Spleen (tissue), 7 donors: ENCODE results near the gene GATA6.

Experiments used
- POLR2A ChIP-seq, 3 donors: fragments of 450-650 bp; IDR thresholded peaks; one replicate each; pipeline ENCODE4 v1.5.1; 2017; ENCODE audit warnings: antibody characterized with exemption in 3 of 3, mild to moderate bottlenecking in 1 of 3
- POLR2AphosphoS5 ChIP-seq, 3 donors: sonication (generic); formaldehyde crosslinking; IDR thresholded peaks; one replicate each; pipeline ENCODE4 v1.5.1; 2017; ENCODE audit warnings: antibody characterized with exemption in 3 of 3
- TF ChIP-seq, protein P1 (sequence below), 11 experiments: fragments of 200-600 bp in 7 of 11; fragments of 450-650 bp in 4 of 11; sonication (generic) in 4 of 11; IDR thresholded peaks in 8 of 11; conservative IDR thresholded peaks in 3 of 11; 1 replicate in 7 of 11; 2 replicates in 4 of 11; pipeline versions ENCODE4 v1.4.0 to v1.8.0; 2016 to 2021; ENCODE audit warnings: antibody characterized with exemption in 11 of 11, inconsistent platforms in 4 of 11, mild to moderate bottlenecking in 1 of 11
- donor health status: DM: no; HTN: no; CAD: no; lungs with moderate emphysema.
- donor health status: DM: no; HTN: no; CAD: no.
- donor health status: DM: no; HTN: no; CAD: no.

DNA sequence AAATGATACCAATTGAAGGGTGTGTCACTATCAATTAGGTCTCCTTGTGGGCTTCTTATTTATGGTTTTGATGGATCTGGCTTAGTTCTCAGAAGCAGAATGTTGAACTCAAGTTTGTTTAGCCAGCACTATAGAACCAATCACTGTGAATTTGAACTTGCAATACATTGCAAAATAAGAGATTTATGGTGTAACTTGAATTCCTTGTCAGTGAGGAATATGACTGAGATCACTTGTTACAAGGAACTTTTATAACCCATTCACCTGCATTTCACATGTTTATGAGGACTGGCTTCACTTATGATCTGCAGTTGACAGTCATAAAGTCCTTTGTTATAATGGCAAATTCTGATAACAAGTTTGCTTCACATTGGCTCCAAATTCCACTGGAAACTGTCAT, 9.8 kb downstream of the GATA6 start:
- TF ChIP-seq, protein P1, sequence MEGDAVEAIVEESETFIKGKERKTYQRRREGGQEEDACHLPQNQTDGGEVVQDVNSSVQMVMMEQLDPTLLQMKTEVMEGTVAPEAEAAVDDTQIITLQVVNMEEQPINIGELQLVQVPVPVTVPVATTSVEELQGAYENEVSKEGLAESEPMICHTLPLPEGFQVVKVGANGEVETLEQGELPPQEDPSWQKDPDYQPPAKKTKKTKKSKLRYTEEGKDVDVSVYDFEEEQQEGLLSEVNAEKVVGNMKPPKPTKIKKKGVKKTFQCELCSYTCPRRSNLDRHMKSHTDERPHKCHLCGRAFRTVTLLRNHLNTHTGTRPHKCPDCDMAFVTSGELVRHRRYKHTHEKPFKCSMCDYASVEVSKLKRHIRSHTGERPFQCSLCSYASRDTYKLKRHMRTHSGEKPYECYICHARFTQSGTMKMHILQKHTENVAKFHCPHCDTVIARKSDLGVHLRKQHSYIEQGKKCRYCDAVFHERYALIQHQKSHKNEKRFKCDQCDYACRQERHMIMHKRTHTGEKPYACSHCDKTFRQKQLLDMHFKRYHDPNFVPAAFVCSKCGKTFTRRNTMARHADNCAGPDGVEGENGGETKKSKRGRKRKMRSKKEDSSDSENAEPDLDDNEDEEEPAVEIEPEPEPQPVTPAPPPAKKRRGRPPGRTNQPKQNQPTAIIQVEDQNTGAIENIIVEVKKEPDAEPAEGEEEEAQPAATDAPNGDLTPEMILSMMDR (IDR thresholded peaks at IDR 0.05 in 8 of 11, conservative IDR thresholded peaks at IDR 0.05 in 3 of 11), result no peak
- TF ChIP-seq POLR2A (IDR thresholded peaks at IDR 0.05), result no peak
- TF ChIP-seq POLR2AphosphoS5 (IDR thresholded peaks at IDR 0.05), result no peak
